Natural killer cell (primary cell): ENCODE data around the gene SPG11. TPM values are rescaled to one million over a fixed set of nuclear protein-coding genes. Genes with fewer than 3 reads are reported as not detected.
"Not testable (repeated sequence)": the region's sequence is repeated elsewhere in the genome, so short reads cannot be mapped to it uniquely, and the experiment has no call there.

Source experiments
- ATAC-seq, 3 donors: fragments of 150-1000 bp in 2 of 3; fragments of 200-7000 bp in 1 of 3; cut with Tn5 transposase; 1 replicate in 1 of 3; 2 replicates in 2 of 3; pipeline ENCODE4 v1.10.0; 2021; ENCODE audit warnings: mild to moderate bottlenecking in 2 of 3, moderate library complexity in 2 of 3
- DNase-seq, 2 donors: peaks; one replicate each; pipeline versions ENCODE4 v3.0.0 to v3.0.0-alpha.2; 2013 to 2021; ENCODE audit warnings: mixed read lengths in 1 of 2
- H3K27ac ChIP-seq: one replicate; pipeline ENCODE4 v1.5.1; 2013; ENCODE audit warnings: mild to moderate bottlenecking, low read length
- H3K27me3 ChIP-seq: one replicate; pipeline ENCODE4 v1.6.1; 2013; ENCODE audit warnings: low read length; ENCODE audit not compliant: control insufficient read depth, insufficient read depth
- H3K36me3 ChIP-seq: one replicate; pipeline ENCODE4 v1.6.1; 2013; ENCODE audit warnings: low read length; ENCODE audit not compliant: control insufficient read depth, insufficient read depth
- H3K4me1 ChIP-seq: one replicate; pipeline ENCODE4 v1.6.1; 2013; ENCODE audit warnings: low read length; ENCODE audit not compliant: control insufficient read depth, insufficient read depth
- H3K4me3 ChIP-seq: one replicate; pipeline ENCODE4 v1.5.1; 2013; ENCODE audit warnings: low read length
- H3K9me3 ChIP-seq: one replicate; pipeline ENCODE4 v1.6.1; 2013; ENCODE audit warnings: low read length; ENCODE audit not compliant: control insufficient read depth, insufficient read depth
- H3K27ac Mint-ChIP-seq, 2 donors: one replicate each; pipeline ENCODE4 v1.8.0; 2022; ENCODE audit warnings: mild to moderate bottlenecking in 2 of 2, mixed read lengths in 2 of 2, moderate library complexity in 1 of 2
- H3K27me3 Mint-ChIP-seq, 2 donors: one replicate each; pipeline ENCODE4 v1.8.0; 2022; ENCODE audit warnings: low read depth in 2 of 2, mixed read lengths in 2 of 2
- H3K36me3 Mint-ChIP-seq: one replicate; pipeline ENCODE4 v1.8.0; 2022; ENCODE audit warnings: mixed read lengths
- H3K4me1 Mint-ChIP-seq, 2 donors: one replicate each; pipeline ENCODE4 v1.8.0; 2022; ENCODE audit warnings: mixed read lengths in 2 of 2
- H3K4me3 Mint-ChIP-seq: one replicate; pipeline ENCODE4 v1.8.0; 2022; ENCODE audit warnings: mild to moderate bottlenecking, moderate library complexity, mixed read lengths
- H3K9me3 Mint-ChIP-seq, 2 donors: one replicate each; pipeline ENCODE4 v1.8.0; 2022; ENCODE audit warnings: mixed read lengths in 2 of 2
- CTCF ChIP-seq: fragments of 200-600 bp; IDR thresholded peaks from one replicate; pipeline ENCODE4 v1.8.0; 2022; ENCODE audit warnings: antibody characterized with exemption
- WGBS: methylation state at CpG from one replicate; pipeline ENCODE4 v1.1.7; 2013; ENCODE audit warnings: missing lambda C conversion rate; ENCODE audit not compliant: insufficient coverage; 5-methylcytosine and 5-hydroxymethylcytosine counted together
- intact Hi-C: fragments of 100-400 bp; cut with micrococcal nuclease; formaldehyde crosslinking; loops from one replicate; pipeline ENCODE4 v1.14.2; 2022
- total RNA-seq, 4 donors: library from RNA; stranded (reverse); fragments of 120-200 nt in 1 of 4; gene quantifications; one replicate each; pipeline versions ENCODE4 v1.2.3 to v1.2.4, GENCODE V29; 2013 to 2022

The SPG11 gene
- total RNA-seq, 3 donors from 2014 or later (not counting 1 experiment from before 2014, with no cell fraction given), result 123 to 154 (median 153) TPM

- Histone ChIP-seq H3K4me1 (no peaks in the 10 kb centered on the region), H3K27me3 (no peaks in the 10 kb centered on the region), H3K36me3 (peaks cover 79% of the 10 kb centered on the region), H3K4me3 (no peak overlapping the region), H3K27ac (no peak overlapping the region), H3K9me3 (no peaks in the 10 kb centered on the region)
- no peak for TF ChIP-seq CTCF
- Mint-ChIP-seq H3K9me3 (no peaks in the 10 kb centered on the region), H3K4me1 (no peaks in the 10 kb centered on the region), H3K27me3 (no peaks in the 10 kb centered on the region), H3K27ac (no peak overlapping the region), H3K36me3 (peaks cover 10% of the 10 kb centered on the region), H3K4me3 (no peak overlapping the region)
- WGBS, result 99% methylated on average over 4 of the region's 4 CpGs
- DNase-seq (no peak), ATAC-seq (no peak)
- intact Hi-C loops, result no loop called here
Measured at GRCh38 chr15:44566155-44566540, 97.3 kb downstream of the SPG11 start.

- peaks cover 13% of the 10 kb centered on the region for H3K36me3 Mint-ChIP-seq
- ATAC-seq, result no peak
- intact Hi-C loops, result no loop called here
- no peaks in the 10 kb centered on the region for H3K9me3 Mint-ChIP-seq
- Histone ChIP-seq H3K4me1 (no peaks in the 10 kb centered on the region), H3K9me3 (no peaks in the 10 kb centered on the region), H3K4me3 (no peak overlapping the region), H3K27ac (no peak overlapping the region), H3K36me3 (peaks cover 78% of the 10 kb centered on the region), H3K27me3 (no peaks in the 10 kb centered on the region)
- H3K4me1 Mint-ChIP-seq, result peaks cover 0 to 5% of the 10 kb centered on the region in 2 donors
- WGBS, result 96% methylated on average over 8 of the region's 8 CpGs
- no peak overlapping the region for H3K27ac Mint-ChIP-seq
- TF ChIP-seq CTCF, result no peak
- H3K27me3 Mint-ChIP-seq, result no peaks in the 10 kb centered on the region
- no peak for DNase-seq
- H3K4me3 Mint-ChIP-seq, result no peak overlapping the region
Measured at GRCh38 chr15:44565387-44566154, 97.9 kb downstream of the SPG11 start.

- not testable (repeated sequence) for ATAC-seq, H3K4me3 Mint-ChIP-seq
- H3K36me3 ChIP-seq, result peaks cover 84% of the 10 kb centered on the region
Measured at GRCh38 chr15:44560926-44561325, 102.5 kb downstream of the SPG11 start.

GRCh38 chr15:44554934-44555723 lies 108.3 kb downstream of the SPG11 start:
- no peaks in the 10 kb centered on the region for H3K4me1 ChIP-seq
- H3K4me3 ChIP-seq, result no peak overlapping the region
- DNase-seq (peak in 1 of 2 donors; percentile 29), ATAC-seq (no peak)
- intact Hi-C loops, result no loop called here
- H3K9me3 ChIP-seq, result no peaks in the 10 kb centered on the region
- Mint-ChIP-seq H3K27me3 (no peaks in the 10 kb centered on the region), H3K36me3 (peaks cover 9% of the 10 kb centered on the region), H3K27ac (peak overlapping the region; percentile 40 to 50), H3K4me3 (no peak overlapping the region), H3K9me3 (no peaks in the 10 kb centered on the region), H3K4me1 (peaks cover 0 to 27% of the 10 kb centered on the region in 2 donors)
- 69% methylated on average over 4 of the region's 4 CpGs for WGBS
- H3K36me3 ChIP-seq, result peaks cover 72% of the 10 kb centered on the region
- H3K27ac ChIP-seq, result no peak overlapping the region
- no peaks in the 10 kb centered on the region for H3K27me3 ChIP-seq
- no peak for TF ChIP-seq CTCF

More at GRCh38 chr15:44560926-44561325, 102.5 kb downstream of the SPG11 start:
- H3K27me3 ChIP-seq, H3K4me3 ChIP-seq, H3K27me3 Mint-ChIP-seq, H3K4me1 Mint-ChIP-seq, H3K9me3 Mint-ChIP-seq, H3K4me1 ChIP-seq, intact Hi-C loops, H3K9me3 ChIP-seq, H3K27ac ChIP-seq: not testable (repeated sequence)
- Mint-ChIP-seq H3K27ac (peak overlapping the region; percentile 14 to 40), H3K36me3 (peaks cover 27% of the 10 kb centered on the region)
- peak in 1 of 2 donors; percentile 34 for DNase-seq
